Thyroid gland (tissue), 4 donors: ENCODE data around the gene GSTA5. TPM values are rescaled to one million over a fixed set of nuclear protein-coding genes. Genes with fewer than 3 reads are reported as not detected.
"Not testable (repeated sequence)": the region's sequence is repeated elsewhere in the genome, so short reads cannot be mapped to it uniquely, and the experiment has no call there.

ENCODE experiments used
- DNase-seq, 2 donors: peaks; one replicate each; pipeline ENCODE4 v3.0.0-alpha.2; 2019
- H3K27ac ChIP-seq, 3 donors: fragments of 200-600 bp; sonication (generic); 1 replicate in 2 of 3; 2 replicates in 1 of 3; pipeline ENCODE4 v1.5.1; 2016 to 2019; ENCODE audit warnings: mild to moderate bottlenecking in 1 of 3, moderate library complexity in 1 of 3
- H3K27me3 ChIP-seq: fragments of 200-600 bp; sonication (generic); one replicate; pipeline ENCODE4 v1.5.1; 2019
- H3K36me3 ChIP-seq, 2 donors: fragments of 200-600 bp; sonication (generic); one replicate each; pipeline ENCODE4 v1.5.1; 2016 to 2019
- H3K4me1 ChIP-seq, 2 donors: fragments of 200-600 bp; sonication (generic); one replicate each; pipeline ENCODE4 v1.5.1; 2017 to 2019
- H3K4me3 ChIP-seq, 3 donors: fragments of 200-600 bp; sonication (generic); replicated peaks in 1 of 3; 1 replicate in 2 of 3; 2 replicates in 1 of 3; pipeline ENCODE4 v1.5.1; 2016; ENCODE audit warnings: mild to moderate bottlenecking in 1 of 3
- H3K9me3 ChIP-seq: fragments of 200-600 bp; sonication (generic); one replicate; pipeline ENCODE4 v1.5.1; 2017
- CTCF ChIP-seq, 6 experiments: fragments of 200-600 bp in 3 of 6; fragments of 450-650 bp in 3 of 6; sonication (generic) in 3 of 6; IDR thresholded peaks; one replicate each; pipeline ENCODE4 v1.5.1; 2016 to 2019; ENCODE audit warnings: antibody characterized with exemption in 6 of 6, mild to moderate bottlenecking in 2 of 6, inconsistent platforms in 1 of 6, moderate library complexity in 1 of 6
- POLR2A ChIP-seq, 2 donors: fragments of 450-650 bp; IDR thresholded peaks; one replicate each; pipeline ENCODE4 v1.6.1; 2017; ENCODE audit warnings: antibody characterized with exemption in 2 of 2, mild to moderate bottlenecking in 2 of 2, moderate library complexity in 1 of 2
- WGBS, 2 donors: methylation state at CpG; one replicate each; pipeline ENCODE4 v1.1.5; 2017; 5-methylcytosine and 5-hydroxymethylcytosine counted together
- intact Hi-C: fragments of 100-400 bp; cut with DNase I; formaldehyde crosslinking; loops from one replicate; pipeline ENCODE4 v1.15.1; 2023
- total RNA-seq, 4 donors: library from RNA; depleted of rRNA; stranded (reverse); fragments of >200 nt; gene quantifications; one replicate each; pipeline ENCODE4 v1.2.3, GENCODE V29; 2016

The GSTA5 gene
- total RNA-seq, 4 donors from 2014 or later, result not detected

DNA sequence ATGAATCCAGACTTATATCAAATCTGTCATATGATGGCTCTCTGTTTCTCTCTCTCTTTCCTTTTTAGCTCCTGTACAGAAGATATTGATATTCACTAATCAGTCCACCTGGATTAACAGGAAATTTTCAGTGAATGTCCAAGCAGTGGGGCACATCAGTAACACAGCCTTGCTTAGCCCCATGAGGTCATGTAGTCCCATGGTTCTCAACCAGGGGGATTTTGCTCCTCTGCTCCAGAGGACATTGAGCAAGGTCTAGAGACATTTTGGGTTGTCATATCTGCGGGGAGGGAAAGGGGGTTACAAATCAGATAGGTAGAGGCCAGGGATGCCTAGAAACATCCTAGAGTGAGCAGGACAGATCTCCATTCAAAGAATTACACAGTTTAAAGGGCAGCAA, 37.8 kb downstream of the GSTA5 start:
- no peaks in the 10 kb centered on the region for H3K27me3 ChIP-seq
- no peak overlapping the region for H3K4me3 ChIP-seq
- no peaks in the 10 kb centered on the region for H3K36me3 ChIP-seq
- H3K27ac ChIP-seq, result no peak overlapping the region
- H3K4me1 ChIP-seq, result no peaks in the 10 kb centered on the region
- no peaks in the 10 kb centered on the region for H3K9me3 ChIP-seq
- 100% methylated on average over 1 of the region's 1 CpG for WGBS, 2 donors
- no peak for DNase-seq
- TF ChIP-seq CTCF (IDR thresholded peaks at IDR 0.05) (no peak), POLR2A (IDR thresholded peaks at IDR 0.05) (no peak)
- intact Hi-C loops, result no loop called here

DNA sequence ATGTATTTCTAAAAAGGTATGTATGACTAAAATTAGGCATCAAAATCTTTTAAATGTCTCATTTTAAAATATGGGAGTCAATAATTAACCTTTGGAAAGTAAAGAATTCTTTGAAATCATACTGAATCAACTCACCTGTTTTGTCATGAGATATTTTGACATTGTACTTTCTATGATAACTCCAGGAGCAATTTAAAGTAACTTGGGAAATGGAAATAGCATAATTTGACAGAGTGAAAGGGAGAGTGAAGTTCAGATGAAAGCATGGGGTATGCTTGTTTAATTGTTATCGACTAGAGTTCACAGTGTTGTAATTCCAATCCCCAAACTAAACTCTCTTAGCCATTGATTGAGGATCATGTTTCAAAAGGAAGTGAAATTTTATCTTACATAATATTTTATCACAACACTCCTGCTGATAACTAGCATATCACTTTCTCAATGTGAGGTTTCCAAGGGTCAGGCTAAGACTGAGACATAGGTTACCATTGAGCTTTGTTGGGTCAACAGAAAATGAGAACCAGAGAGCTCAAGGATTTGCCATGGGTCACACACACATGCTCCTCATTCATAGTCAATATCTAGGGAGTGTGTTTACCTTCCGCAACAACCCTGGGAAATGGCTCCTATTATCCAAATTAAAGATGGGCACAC, 39.3 kb downstream of the GSTA5 start:
- Histone ChIP-seq H3K4me1 (no peaks in the 10 kb centered on the region), H3K27ac (no peak overlapping the region), H3K27me3 (no peaks in the 10 kb centered on the region), H3K4me3 (no peak overlapping the region), H3K36me3 (no peaks in the 10 kb centered on the region), H3K9me3 (no peaks in the 10 kb centered on the region)
- WGBS, 2 donors, result 82 to 94% methylated on average over 2 of the region's 2 CpGs
- no peak for TF ChIP-seq POLR2A (IDR thresholded peaks at IDR 0.05)
- TF ChIP-seq CTCF (IDR thresholded peaks at IDR 0.05), result no peak
- no peak for DNase-seq
- intact Hi-C loops, result no loop called here

- H3K36me3 ChIP-seq, H3K4me3 ChIP-seq, H3K4me1 ChIP-seq, DNase-seq, H3K27me3 ChIP-seq, H3K27ac ChIP-seq, H3K9me3 ChIP-seq, intact Hi-C loops: not testable (repeated sequence)
- WGBS, 2 donors, result 84 to 94% methylated on average over 1 of the region's 1 CpG
These were observed 41.3 kb downstream of the GSTA5 start for GRCh38 chr6:52799272-52799671.

- intact Hi-C loops, H3K36me3 ChIP-seq, H3K4me3 ChIP-seq, H3K4me1 ChIP-seq, DNase-seq, H3K27me3 ChIP-seq, H3K27ac ChIP-seq, H3K9me3 ChIP-seq: not testable (repeated sequence)
- 89 to 98% methylated on average over 2 of the region's 2 CpGs for WGBS, 2 donors
These were observed 46.2 kb downstream of the GSTA5 start for GRCh38 chr6:52794366-52794765.

GRCh38 chr6:52790861-52791260, 49.8 kb downstream of the GSTA5 start:
- intact Hi-C loops, result no loop called here
- Histone ChIP-seq H3K9me3 (no peaks in the 10 kb centered on the region), H3K4me3 (no peak overlapping the region), H3K36me3 (no peaks in the 10 kb centered on the region), H3K27ac (no peak overlapping the region), H3K4me1 (no peaks in the 10 kb centered on the region), H3K27me3 (no peaks in the 10 kb centered on the region)
- WGBS, 2 donors, result 0% methylated on average over 1 of the region's 1 CpG
- TF ChIP-seq POLR2A (IDR thresholded peaks at IDR 0.05), result no peak
- no peak for TF ChIP-seq CTCF (IDR thresholded peaks at IDR 0.05)
- no peak for DNase-seq

GRCh38 chr6:52789658-52790057, 51.0 kb downstream of the GSTA5 start:
- H3K9me3 ChIP-seq, H3K36me3 ChIP-seq, H3K27me3 ChIP-seq, H3K4me3 ChIP-seq, DNase-seq, intact Hi-C loops, H3K27ac ChIP-seq, H3K4me1 ChIP-seq: not testable (repeated sequence)
- WGBS, 2 donors, result 100% methylated on average over 1 of the region's 1 CpG

GRCh38 chr6:52788478-52788877, 52.1 kb downstream of the GSTA5 start:
- Histone ChIP-seq H3K4me3 (no peak overlapping the region), H3K36me3 (no peaks in the 10 kb centered on the region), H3K9me3 (no peaks in the 10 kb centered on the region), H3K27me3 (no peaks in the 10 kb centered on the region), H3K4me1 (no peaks in the 10 kb centered on the region), H3K27ac (no peak overlapping the region)
- TF ChIP-seq POLR2A (IDR thresholded peaks at IDR 0.05) (no peak), CTCF (IDR thresholded peaks at IDR 0.05) (no peak)
- intact Hi-C loops, result no loop called here
- no peak for DNase-seq
- WGBS, 2 donors, result 67 to 77% methylated on average over 3 of the region's 3 CpGs
